Stimulated activated CD8-positive, alpha-beta memory T cell treated with anti-CD3 and anti-CD28 coated beads, Interleukin-7, amount 100 ng/mL, for 4 hours (primary cell): ENCODE data around the gene HS1BP3.

Source experiments
- DNase-seq, 2 donors: peaks; one replicate each; pipeline ENCODE4 v3.0.0-alpha.2; 2020; ENCODE audit warnings: low read depth in 2 of 2

The HS1BP3 gene

DNA sequence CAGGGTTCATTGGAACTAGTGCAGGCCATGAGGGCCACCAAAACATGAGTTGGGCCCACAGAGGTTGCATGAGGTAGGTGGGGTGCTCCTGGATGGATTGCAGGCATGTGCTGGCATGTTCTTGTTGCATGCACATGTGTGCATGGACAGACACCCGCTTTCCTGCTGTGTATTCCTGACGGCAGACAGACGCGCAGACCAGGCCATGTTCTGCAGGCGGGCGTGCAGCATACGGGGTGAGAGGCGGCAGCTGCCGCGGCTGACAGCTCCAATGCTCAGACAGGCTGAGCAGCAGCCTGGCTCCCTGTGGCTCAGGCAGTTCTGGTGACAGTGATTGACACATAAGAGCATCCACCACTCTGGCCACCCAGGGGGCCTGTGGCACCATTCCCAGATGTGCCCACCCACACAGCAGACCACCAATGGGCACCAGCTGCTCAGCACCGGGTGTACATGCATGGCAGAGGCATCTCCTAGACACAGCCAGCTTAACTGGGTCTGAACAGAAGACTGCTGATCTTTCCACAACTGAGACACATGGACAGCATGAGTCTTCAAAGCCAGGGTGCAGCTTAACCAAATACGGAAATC, 21.2 kb downstream of the HS1BP3 start:
- no peak for DNase-seq

DNA sequence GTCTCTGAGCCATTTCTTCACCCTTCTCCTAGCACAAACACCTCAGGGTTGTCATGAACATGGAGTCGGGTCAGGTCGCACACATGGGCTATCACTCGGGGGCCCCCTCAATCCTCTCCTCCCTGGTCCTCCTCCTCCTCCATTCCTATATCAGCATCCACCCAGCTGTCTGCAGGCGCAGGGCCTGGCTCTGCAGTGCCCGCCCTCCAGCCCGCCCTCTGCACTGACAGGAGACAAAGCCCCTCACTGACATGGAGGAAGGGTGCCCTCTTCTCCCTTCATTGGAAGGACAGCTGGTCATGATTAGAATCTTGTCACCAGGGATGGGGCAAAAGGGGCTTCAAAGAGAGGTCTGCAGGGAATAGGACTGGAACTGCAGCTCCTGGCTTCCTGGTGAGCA, 21.7 kb downstream of the HS1BP3 start:
- DNase-seq, result no peak

DNA sequence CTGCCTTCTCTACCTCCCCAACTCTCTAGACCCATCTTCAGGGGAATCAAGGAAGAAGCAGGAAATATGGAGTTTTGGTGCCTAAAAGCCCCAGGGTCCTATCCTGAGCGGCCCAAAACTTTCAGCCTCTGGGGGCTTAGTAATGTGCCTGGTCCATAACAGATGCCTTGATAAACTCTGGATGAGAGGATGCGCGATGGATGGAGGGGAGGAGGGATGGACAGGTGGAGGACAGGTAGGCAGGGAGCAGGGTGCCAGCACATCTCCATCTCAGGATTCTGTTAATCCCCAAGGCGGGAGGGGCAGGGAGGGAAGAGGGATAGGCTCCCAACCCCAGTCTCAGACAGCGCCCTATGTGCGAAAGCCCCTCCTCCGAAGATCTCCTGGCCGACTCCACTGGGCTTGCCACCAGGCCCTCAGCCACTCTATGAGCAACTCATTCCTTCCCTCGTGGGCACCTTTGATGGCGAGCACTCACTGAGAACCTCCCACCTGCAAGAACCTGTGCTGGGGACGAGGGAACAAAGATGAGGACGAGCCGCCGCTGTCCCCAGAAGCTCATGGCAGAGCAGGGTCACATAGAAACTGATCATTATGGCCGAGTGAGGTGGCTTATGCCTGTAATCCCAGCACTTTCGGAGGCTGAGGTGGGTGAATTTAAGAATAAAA, 23.1 kb downstream of the HS1BP3 start:
- no peak for DNase-seq

DNA sequence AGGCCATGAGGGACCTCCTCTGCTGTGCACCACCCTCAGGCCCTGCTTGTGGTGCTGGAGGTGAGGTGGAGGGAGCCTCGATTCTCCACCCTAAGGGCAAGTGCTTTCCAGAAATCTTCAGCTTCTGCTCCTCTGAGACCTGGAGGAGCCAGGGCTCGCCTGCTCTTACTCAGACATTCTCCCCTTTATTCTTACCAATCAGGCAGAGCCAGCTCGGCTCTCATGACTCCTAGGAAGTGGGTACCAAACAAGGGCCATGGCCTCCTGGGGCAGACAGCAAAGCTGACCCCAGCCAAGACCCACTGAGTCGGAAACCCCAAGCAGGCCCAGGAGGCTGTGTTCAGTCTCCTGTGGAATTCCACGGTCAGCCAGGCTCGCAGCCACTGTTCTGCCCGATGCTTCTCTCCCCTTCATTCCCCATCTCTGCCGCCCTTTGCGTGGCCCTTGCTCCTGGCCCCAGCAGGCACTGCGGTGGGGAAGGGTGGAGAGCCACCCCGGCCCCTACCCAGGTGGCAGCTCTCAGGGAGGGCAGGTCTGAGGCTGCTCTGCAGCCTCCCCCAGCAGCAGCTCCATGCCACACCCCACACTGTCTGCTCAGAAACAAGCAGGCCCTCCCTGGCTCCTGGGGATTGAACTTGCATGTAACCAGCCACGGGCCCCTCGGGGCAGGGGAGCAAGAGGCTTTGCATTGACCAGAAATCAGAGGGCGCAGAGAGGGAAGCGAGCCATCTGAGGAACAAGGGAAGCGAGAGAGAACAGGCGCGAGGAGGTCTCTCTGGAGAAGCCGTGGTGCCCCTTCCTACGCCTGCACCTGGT, 24.0 kb downstream of the HS1BP3 start:
- no peak for DNase-seq

DNA sequence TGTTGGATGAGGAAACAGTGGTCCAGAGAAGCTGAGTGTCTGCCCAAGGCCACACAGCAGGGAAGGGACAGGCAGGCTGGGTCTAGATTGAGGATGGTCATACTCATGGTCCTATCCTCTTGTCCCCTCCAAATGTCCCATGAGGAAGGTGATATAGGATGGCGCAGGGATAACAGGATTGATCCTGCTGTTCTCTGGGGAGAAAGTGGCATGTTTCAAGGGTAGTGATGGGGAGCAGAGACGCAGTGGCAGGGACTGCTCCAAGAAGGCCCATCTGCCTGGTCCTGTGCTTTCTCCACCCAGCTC, 24.6 kb downstream of the HS1BP3 start:
- DNase-seq, result no peak

DNA sequence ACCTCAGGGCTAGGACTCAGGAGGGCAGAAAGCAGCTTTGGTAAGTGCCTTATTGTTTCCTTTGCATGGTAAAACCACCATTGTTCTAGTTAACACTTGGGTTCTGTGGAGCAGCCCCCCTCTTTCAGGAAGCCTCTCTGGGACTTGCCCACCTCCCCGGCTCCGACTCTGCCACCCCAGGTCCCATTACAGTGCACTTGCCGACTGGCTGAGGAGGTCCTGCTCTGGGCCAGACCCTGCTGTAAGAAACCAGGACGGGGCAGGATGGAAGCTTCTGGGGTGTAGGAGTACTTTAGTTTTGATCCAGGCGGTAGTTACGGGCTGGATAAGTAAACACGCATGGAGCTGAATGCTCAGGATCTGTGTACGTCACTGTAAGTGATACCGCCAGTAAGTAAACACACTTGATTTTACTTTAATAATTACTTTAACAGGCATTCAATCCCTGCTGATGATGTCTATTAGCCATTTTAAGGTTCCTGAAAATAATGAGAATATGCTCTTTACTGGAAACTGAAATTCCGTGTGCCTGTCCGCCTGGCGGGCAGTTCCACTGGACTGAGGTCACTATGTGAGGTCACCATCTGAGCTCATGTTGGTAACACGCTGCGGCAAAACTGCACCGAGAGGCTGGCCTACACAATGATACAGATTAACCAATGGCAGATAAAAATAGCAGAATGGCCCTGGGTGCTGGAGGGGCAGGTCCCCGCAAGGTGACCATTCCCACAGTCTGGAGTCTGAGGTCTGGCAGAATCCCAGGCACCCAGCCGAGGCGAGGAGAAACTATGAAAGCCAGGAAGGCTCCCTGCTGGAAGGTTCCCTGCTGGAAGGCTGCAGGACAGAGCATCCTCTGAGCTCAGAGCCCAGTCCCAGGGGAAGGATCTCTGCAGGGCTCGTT, 25.2 kb downstream of the HS1BP3 start:
- DNase-seq, result no peak

DNA sequence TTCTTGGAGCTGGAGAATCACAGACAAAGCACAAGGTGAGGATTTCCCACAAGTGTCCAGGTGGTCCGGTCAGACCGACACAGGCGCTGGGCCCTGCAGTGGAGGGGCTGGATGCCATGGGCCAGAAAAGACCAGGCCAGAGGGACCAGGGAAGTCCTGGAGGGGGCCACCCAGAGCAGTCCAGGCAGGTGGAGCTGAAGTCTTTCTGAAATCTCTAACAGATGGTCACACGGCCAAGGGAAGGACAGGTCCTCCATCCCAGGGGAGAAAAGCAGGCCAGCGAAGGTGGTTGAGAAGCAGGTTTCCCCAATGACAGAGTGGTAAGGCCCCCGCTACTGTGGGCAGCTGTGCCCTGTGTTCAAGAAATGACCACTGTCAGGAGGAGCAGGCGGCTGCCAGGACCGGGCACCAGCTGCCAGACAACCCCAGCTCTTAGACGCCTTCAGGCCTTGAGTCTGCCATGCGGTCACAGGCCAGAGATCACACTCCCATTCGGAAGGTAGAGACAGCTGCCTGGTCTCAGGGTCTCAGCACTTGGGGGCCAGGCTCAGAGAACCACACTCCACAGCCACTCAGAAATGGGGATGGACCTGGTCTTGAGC, 25.9 kb downstream of the HS1BP3 start:
- no peak for DNase-seq

DNA sequence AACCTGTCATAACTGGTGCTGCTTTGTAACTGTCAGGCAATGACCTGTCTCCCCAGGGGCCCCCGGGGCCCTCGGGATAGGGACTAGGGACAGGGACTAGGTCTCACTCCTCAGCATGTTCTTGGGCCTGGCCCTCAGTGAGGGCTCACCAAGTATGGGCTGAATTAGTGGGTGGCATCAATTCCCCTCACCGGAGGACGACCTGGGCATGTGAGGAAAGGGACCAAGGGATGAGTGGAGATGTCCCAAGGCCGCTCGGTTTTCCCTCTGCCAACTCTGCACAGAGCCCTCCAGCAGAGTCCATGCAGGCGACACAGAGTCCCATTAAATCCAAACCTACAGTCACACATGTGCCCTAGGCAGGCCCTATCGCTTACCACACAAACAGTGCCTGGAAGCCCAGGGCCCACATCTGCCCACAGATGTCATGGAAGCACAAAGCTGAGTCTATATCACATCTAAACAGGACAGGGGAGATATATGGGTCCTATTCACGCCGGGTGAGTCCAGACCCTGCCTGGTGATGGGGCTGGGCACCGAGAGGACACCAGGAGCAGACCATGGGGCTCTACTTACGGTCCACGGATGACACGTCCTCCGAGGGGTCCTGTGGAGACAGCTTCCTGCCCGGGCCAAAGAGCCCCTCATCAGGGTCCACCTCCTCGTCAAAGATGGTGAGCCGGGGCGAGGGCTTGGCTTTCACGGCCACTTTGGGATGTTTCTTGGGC, 26.6 kb downstream of the HS1BP3 start:
- DNase-seq, result no peak

DNA sequence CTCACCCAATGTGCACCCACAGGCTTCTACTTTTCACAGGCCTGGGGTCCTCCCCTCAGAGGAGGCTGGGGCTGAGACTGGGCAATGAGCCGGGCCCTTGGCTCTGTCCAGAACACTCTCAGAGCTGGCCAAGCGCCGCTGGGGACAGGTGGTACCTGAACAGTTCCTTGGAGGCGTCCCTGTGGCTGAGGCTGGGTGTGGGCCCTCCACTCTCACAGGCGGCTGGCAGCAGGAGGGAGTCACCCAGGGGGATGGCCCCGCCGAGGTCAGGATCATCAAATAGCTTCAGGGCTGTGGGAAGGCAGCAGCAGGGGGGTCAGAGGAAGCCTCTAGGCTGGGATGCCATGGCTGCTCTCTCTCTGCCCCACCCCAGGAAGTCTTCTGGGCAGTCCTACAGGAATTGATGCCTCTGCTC, 27.1 kb downstream of the HS1BP3 start:
- DNase-seq, result no peak

DNA sequence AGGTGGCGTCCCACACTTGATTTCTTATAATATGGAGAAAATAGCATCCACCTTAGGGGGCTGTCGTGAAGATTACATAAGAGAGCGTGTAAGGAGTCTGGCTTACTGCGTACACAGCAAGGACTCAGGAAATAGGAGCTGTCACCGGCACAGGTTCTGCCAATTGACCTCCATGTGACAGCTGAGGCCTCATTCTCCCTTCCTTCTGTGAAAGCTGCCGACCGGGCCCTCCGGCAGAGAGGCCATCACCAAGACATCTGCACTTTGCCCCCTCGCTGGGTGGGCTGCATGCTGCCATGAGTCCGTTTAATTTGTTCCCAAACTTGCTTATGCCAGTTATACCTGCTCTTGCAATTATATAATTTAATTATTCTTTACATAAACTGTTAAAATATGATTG, 27.7 kb downstream of the HS1BP3 start:
- no peak for DNase-seq

DNA sequence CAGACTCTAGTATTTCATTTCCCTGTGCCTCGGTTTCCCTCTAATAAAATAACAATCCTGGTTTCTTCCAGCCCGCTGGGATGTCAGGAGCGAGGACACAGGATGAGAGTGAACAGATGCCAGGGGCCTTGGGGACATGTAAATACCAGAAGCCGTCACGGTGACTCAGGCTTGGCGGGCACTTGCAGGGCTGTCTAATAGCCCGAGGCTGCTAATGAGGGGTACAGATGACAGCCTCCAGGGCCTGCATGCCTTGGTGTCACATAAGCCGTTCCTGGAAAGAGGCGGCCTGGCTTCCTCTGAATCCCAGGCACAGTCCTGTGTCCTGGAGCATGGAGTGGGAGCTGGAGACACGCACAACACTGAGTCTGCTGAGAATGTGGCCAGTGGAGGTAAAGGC, 28.2 kb downstream of the HS1BP3 start:
- no peak for DNase-seq

DNA sequence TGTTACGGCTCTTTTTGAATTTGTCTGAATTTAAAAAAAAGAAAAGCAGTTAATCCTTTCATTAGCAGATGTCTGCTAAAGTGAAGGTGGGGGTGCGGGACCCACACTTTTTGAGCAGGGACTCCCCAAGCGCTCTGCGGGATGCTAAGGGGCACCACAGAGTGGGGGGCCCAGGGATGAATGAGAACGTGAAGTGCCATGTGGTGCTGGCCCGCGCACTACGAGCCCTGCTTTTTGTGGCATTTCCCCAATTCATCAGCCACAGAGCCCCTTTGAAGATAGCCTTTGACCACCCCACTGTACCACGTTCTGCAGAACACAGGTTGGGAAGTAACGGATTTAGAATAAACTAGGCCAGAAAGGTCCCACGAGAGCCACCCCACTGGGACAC, 28.6 kb downstream of the HS1BP3 start:
- no peak for DNase-seq

DNA sequence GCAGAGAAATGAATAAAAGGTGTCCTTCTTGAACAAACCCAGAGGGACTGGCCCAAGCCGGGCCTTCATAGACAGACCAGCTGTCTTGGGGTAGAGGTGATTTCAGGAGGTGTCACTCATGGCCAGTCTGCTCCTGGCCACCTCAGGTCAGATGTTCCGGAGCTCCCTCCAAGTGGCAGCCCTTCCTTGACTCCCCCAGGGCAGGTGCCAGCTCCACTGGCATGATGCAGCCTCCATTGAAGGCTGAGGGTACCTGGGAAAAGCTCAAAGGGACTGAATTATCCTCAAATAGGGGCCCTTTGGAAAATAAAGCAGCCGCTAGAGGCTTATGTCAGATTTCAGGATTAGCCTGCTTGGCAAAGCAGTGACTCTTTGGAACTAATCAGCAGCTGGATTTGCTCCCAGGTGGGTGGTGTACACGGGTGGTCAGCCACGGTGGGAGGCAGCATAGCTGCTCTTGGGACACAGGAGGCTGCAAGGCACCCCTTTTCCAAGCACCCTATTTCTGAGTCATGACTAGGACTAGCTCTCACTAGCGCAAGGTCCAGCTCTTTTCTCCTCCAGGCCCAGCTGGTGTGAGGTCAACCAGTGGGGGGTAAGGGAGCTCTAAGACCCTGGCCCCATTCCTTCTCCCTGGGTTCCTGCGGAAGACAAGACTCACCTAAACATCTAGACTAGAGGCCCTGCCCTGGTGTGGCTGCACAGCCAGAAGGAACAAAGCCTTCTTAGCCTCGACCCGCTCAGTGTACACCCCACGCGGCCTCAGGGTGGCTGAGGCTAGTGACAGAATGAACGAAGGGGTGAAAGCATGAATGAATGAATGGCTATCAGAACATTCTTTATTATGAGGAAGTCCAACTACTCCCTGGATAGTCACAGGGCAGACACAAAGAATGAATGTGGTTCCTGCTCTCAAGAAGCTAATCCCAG, 29.3 kb downstream of the HS1BP3 start:
- DNase-seq, result no peak

DNA sequence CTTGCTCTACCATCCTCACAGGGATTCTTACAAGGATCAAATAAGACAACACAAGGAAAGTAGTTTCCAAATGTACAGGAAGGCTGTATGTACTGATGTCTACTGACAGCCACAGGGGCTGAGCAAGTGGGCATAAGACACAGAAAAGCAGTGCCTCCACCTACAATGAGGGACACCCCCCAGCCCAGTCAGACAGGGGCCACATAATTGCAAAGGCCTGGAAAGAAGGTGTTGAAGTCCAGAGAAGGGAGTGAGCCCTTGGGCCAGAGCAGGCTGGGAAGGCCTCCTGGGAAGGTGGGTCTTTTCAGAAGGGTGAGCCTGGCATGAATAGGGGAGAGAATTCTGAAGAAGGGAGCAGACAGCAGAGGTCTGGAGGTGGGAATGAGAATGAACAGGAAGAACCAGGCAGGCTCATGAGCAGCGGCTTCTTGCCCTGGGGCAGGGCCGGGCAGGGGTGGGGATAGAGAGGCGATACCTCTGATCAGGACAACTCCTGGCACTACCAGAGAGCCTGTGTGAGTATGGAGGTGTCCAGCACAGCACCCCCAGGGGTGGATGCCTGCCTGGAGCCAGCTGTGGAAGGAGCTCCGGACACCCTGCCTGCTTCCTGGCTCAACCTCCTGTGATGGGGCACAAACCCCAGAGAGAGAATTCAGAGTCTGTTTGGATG, 30.1 kb downstream of the HS1BP3 start:
- no peak for DNase-seq

DNA sequence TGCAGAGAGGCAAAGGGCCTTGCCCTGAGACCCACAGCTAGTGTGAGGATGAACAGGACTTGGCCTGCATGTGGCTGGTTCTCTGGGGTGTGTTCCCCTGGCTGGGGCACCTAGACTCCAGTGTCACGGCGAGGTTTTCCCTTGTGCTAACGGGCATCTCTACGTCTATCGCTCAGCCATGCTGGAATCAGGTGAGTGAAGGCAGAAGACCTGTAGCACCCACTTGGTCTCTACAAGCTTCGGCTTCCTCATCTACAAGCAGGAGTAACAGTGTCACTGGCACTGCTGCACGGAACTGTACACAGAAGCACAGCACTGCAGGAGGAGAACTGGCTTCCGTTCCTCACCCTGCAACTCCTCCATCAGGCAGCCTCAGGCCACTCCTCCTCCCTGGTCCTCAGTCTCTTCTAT, 30.6 kb downstream of the HS1BP3 start:
- DNase-seq, result no peak

DNA sequence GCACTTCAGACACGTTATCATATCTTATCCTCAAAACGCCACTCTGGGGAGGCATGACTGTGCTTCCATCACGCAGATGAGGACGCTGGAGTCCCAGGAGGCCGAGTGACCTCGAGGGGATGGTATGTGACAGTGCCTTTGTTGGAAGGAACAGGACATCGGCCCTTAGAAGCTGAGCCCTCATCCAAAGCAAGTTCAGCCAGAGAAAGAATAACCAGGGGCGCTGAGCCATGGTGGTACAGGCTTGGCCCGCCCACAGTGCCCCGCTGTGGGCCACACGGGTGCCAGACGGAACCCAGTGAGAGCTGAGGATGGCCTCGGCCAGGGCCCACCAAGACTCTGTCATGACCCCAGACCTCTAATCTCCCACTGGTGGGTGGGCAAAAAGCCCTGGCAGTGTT, 31.3 kb downstream of the HS1BP3 start:
- DNase-seq, result no peak

DNA sequence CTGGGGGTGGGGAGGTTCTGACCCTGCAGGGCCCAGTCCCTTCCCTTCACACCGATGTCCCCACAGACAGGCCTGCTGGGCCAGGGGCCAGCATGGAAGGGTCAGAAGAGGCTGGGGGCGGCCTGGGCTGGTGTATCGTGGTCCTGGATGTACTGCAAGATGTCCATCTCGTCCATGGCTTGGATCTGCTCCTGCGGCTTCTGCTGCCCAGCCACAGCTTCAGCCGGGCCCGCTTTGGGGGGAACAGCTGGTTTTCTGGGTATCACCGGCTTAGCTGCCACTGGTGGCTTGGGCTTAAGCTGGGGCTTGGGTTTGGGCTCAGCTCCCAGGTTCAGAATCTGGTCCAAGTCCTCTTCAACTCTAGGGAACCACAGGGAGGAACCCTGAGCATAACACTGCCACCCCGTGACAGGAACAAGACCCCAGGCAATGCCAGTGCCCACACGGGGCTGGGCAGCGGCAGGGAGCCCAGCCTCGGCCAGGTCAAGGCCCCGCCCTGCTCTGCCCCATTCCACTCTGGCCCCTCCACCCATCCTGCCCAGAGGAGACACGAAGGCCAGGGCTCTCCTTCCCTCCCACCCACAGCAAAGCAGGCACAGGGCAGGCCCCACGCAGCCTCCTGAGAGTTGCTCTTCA, 31.9 kb downstream of the HS1BP3 start:
- DNase-seq, result no peak

DNA sequence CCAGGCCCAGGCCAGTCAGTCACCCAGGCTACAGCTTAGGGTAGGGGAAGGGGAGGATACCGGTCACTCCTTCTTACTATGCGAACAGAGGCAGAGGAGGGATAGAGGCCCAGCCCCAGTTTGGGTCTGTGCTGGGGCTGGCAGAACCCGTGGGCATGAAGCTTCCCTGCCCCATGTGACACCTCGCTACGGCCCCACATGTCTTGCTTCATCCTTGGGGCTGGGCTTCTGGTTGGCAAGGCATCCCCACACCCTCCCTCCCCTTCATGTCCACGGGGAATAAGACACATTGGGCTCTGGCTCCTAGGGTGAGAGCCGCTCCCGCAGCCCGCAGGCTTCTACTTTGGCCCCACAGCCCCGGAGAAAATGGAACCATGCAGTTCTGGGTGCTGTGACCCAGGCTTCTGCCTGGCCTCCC, 32.4 kb downstream of the HS1BP3 start:
- DNase-seq, result no peak

DNA sequence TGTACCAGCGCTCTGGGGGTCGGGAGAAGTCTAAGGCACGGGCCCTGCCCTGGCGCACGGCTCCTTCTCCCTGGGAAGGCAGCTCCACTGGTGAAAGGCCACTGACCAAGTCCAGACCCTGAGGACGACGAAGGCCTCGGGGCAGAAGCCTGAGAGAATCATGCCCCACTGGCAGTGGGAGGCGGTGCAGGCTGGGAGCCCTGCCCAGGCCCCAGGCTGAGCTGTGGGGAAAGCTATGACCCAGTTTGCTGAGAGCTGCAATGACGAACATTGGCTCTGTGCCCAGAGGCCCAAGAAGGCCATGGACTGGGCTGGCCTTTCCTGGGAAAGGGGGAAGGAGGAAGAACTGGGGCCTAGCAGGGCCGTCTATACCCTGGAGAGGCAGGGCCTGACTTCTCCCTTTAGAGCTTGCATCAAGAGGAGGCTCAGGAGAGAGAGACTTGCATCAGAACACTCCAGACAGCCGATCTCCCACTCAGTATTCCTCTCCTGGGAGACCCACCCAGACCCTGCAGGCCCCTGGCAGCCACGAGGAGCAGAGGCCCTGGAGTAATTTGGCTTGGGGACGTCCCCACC, 32.9 kb downstream of the HS1BP3 start:
- no peak for DNase-seq
